Stimulated activated CD8-positive, alpha-beta memory T cell treated with anti-CD3 and anti-CD28 coated beads, Interleukin-4, amount 100 ng/mL, for 4 hours (primary cell): ENCODE measurements around the gene FSHB.
"Not testable (repeated sequence)": the region's sequence is repeated elsewhere in the genome, so short reads cannot be mapped to it uniquely, and the experiment has no call there.

ENCODE experiments used
- DNase-seq, 2 donors: peaks; one replicate each; pipeline ENCODE4 v3.0.0-alpha.2; 2020; ENCODE audit warnings: low read depth in 2 of 2, low spot score in 1 of 2

FSHB gene

DNA sequence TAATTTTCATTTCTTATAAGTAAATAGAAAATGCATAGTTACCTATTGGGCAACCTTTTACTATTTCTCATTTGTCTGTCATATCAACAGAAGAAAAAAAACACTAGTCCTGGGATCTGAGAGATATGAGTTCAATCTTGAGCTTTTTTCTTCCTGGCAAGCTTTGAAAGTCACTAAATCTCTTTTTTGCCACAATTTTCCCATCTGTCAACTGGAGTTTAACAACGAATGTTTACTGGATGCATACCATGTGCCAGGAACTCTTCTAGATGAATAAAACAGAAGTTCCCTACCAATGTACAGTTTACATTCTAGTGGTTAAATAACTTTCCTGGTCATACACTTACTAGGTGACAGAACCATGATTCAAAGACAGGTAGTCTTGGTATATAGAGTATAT, 31.0 kb downstream of the FSHB start:
- no peak for DNase-seq

GRCh38 chr11:30268638-30269037, 37.8 kb downstream of the FSHB start:
- not testable (repeated sequence) for DNase-seq

DNA sequence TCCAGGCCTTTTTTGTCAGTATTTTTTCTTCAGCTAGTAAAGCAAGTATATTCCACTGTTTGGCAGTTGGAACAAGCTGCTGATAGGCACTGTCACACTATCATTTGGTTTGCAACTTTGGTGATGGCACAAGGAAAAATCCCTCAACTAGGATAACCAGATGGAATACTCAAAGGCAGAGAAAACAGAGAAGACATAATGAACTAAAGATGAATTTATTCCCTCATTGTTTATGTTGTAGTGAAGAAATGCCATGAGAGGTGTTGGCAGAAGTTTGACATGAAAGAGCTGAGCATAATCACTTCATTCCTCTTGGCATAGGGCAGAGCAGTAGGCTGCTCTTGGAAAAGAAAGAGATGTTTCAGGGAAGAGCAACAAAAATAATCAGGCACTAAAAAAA, 39.9 kb downstream of the FSHB start:
- no peak for DNase-seq

DNA sequence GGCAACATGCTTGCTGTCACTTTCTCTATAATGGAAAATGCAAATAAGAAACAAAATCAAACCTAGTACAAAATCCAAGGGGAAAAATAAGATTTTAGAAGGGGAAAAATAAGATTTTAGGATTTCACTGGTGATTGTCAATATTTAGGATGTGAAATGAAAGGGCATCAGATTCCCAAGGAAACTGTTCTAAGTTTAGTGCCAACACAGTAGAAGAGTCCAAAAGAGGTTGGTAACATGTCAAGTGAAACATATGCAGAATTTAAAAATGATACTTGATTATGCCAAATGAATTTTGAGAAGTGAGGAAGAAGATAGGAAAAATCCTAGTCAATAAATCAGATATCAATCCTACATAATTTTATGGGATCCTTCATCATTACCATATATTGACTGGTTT, 46.4 kb downstream of the FSHB start:
- no peak for DNase-seq

- DNase-seq: no peak
These were observed 49.0 kb downstream of the FSHB start for GRCh38 chr11:30279796-30280195.

DNA sequence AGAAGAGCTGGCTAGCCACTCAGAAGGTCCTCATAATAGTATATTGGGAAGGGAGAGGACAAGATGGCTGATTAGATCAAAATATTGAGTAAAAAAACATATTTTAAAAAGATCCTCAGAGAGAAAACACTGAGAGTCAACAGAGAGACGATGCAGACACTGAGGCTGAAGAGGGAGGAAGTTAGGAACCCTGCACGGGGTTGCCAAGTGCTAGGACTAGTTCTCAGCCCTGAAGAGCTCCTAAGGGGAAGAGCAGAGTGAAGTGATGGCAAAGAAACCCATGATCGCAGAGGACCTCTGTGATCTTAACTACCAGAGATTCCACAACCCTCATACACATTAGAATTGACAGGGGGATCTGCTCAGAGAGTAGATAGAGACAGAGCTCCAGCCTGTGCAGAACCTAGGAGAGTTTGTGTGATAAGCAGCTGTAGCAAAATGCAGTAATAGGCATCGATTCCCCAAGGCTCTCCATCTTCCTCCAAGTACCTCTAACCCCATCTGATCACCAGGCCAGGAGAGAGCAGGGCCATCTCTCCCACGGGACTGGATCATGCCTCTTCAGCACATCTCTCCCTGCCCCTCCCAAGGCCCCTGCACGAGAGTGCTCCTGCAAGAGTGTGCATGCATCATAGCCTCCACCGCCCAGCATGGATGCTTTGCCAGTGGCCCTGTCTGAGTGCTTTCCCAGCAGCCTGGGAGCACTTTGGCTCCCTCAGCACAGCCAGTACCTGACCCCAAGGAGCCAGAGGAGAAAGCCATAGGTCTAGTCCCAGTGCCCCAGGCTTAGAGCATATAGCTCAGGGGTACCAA, 50.9 kb downstream of the FSHB start:
- DNase-seq: no peak

- DNase-seq: no peak
These were observed 51.4 kb downstream of the FSHB start for GRCh38 chr11:30282289-30282631.
